Stomach (tissue), 9 donors: ENCODE measurements around the gene TTC33. TPM values are rescaled to one million over a fixed set of nuclear protein-coding genes. Genes with fewer than 3 reads are reported as not detected.

Experiments
- DNase-seq, 2 donors: peaks; one replicate each; pipeline versions ENCODE4 v3.0.0 to v3.0.0-alpha.2; 2013 to 2019
- H3K27ac ChIP-seq, 5 donors: fragments of 200-600 bp in 4 of 5; sonication (generic) in 4 of 5; one replicate each; pipeline ENCODE4 v1.5.1; 2013 to 2019; ENCODE audit warnings: mild to moderate bottlenecking in 1 of 5, moderate library complexity in 1 of 5
- H3K27me3 ChIP-seq, 3 donors: fragments of 200-600 bp; sonication (generic); one replicate each; pipeline ENCODE4 v1.5.1; 2017 to 2019; ENCODE audit warnings: mixed run types in 1 of 3
- H3K36me3 ChIP-seq, 4 donors: fragments of 200-600 bp; sonication (generic); 1 replicate in 3 of 4; 2 replicates in 1 of 4; pipeline ENCODE4 v1.5.1; 2016 to 2019
- H3K4me1 ChIP-seq, 4 donors: fragments of 200-600 bp; sonication (generic); one replicate each; pipeline ENCODE4 v1.5.1; 2016 to 2019
- H3K4me3 ChIP-seq, 4 donors: fragments of 200-600 bp; sonication (generic) in 3 of 4; one replicate each; pipeline ENCODE4 v1.5.1; 2016 to 2019; ENCODE audit warnings: mild to moderate bottlenecking in 1 of 4
- H3K9me3 ChIP-seq, 4 donors: fragments of 200-600 bp; sonication (generic); one replicate each; pipeline ENCODE4 v1.5.1; 2016 to 2019
- CTCF ChIP-seq, 7 experiments: fragments of 450-650 bp in 4 of 7; fragments of 200-600 bp in 3 of 7; sonication (generic) in 3 of 7; IDR thresholded peaks; one replicate each; pipeline ENCODE4 v1.5.1; 2016 to 2019; ENCODE audit warnings: antibody characterized with exemption in 7 of 7, control low read depth in 2 of 7, mild to moderate bottlenecking in 1 of 7
- EP300 ChIP-seq: sonication (generic); formaldehyde crosslinking; IDR thresholded peaks from one replicate; pipeline ENCODE4 v1.6.1; 2017; ENCODE audit warnings: antibody characterized with exemption
- POLR2A ChIP-seq, 4 donors: fragments of 450-650 bp; IDR thresholded peaks; one replicate each; pipeline ENCODE4 v1.6.1; 2016; ENCODE audit warnings: antibody characterized with exemption in 4 of 4, control low read depth in 2 of 4, mild to moderate bottlenecking in 1 of 4, moderate library complexity in 1 of 4
- POLR2AphosphoS5 ChIP-seq, 3 donors: sonication (generic); formaldehyde crosslinking; IDR thresholded peaks; one replicate each; pipeline ENCODE4 v1.6.1; 2016; ENCODE audit warnings: antibody characterized with exemption in 3 of 3
- WGBS, 5 donors: extraction: QIAGEN DNeasy Blood & Tissue Kit in 3 of 5; methylation state at CpG; one replicate each; pipeline versions ENCODE4 v1.1.5 to v1.1.7; 2013 to 2018; 5-methylcytosine and 5-hydroxymethylcytosine counted together
- intact Hi-C: fragments of 100-400 bp; cut with DNase I; formaldehyde crosslinking; loops from one replicate; pipeline ENCODE4 v1.15.1; 2023; ENCODE audit warnings: low total_unique reads
- polyA plus RNA-seq, 3 donors: library from polyadenylated mRNA; stranded (reverse); fragments of 200-250 nt; gene quantifications; one replicate each; pipeline ENCODE4 v1.2.3, GENCODE V29; 2013
- total RNA-seq, 5 donors: library from RNA; depleted of rRNA; stranded (reverse); fragments of >200 nt; gene quantifications; one replicate each; pipeline versions ENCODE4 v1.1.0 to v1.2.3, GENCODE V29; 2014 to 2016
- donor health status: healthy with polysubstance abuse.
- donor health status: Bipolar disorder and iron deficiency.
- donor health status: healthy.

The TTC33 gene
- total and polyA plus RNA-seq, 8 donors, result 0.29 to 41.5 (median 7.3) TPM

DNA sequence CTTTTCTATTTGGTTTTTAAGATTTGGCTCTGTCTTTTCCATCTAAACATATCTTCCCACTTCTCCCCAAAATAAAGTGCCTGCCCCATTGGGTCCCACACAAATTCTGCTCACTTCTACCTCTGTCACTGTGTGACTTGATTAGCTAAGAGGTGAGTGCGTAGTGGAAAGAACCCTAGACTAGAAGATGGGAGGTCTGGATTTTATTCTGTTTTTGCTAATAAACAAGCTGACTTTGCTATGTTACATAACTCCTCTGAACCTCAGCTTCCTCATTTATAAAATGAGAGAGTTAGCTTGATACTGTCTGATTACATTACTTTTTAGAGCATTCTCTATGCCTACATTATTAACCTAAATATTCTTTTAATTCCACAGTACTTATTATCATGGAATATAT is 127.4 kb downstream of the TTC33 start:
- H3K27ac ChIP-seq, result no peak overlapping the region
- no peak overlapping the region for H3K4me3 ChIP-seq
- no peaks in the 10 kb centered on the region for H3K9me3 ChIP-seq
- no peaks in the 10 kb centered on the region for H3K27me3 ChIP-seq
- H3K36me3 ChIP-seq, result no peaks in the 10 kb centered on the region
- TF ChIP-seq POLR2AphosphoS5 (IDR thresholded peaks at IDR 0.05) (no peak), CTCF (IDR thresholded peaks at IDR 0.05) (no peak), POLR2A (IDR thresholded peaks at IDR 0.05) (no peak), EP300 (no peak)
- WGBS, 5 donors, result 74 to 89% (median 82%) methylated on average over 1 of the region's 1 CpG
- H3K4me1 ChIP-seq, result peaks cover 0 to 6% (median 0%) of the 10 kb centered on the region in 4 donors
- intact Hi-C loops, result no loop called here
- no peak for DNase-seq

GRCh38 chr5:40627706-40628105 is 128.1 kb downstream of the TTC33 start:
- H3K4me3 ChIP-seq, result no peak overlapping the region
- H3K27ac ChIP-seq, result no peak overlapping the region
- peaks cover 0 to 6% (median 0%) of the 10 kb centered on the region in 4 donors for H3K4me1 ChIP-seq
- no peaks in the 10 kb centered on the region for H3K27me3 ChIP-seq
- DNase-seq, result no peak
- H3K9me3 ChIP-seq, result no peaks in the 10 kb centered on the region
- TF ChIP-seq EP300, result no peak
- TF ChIP-seq CTCF (IDR thresholded peaks at IDR 0.05), result no peak
- no peak for TF ChIP-seq POLR2AphosphoS5 (IDR thresholded peaks at IDR 0.05)
- TF ChIP-seq POLR2A (IDR thresholded peaks at IDR 0.05), result no peak
- WGBS, 5 donors, result 58 to 91% (median 71%) methylated on average over 2 of the region's 2 CpGs
- intact Hi-C loops, result no loop called here
- H3K36me3 ChIP-seq, result no peaks in the 10 kb centered on the region

DNA sequence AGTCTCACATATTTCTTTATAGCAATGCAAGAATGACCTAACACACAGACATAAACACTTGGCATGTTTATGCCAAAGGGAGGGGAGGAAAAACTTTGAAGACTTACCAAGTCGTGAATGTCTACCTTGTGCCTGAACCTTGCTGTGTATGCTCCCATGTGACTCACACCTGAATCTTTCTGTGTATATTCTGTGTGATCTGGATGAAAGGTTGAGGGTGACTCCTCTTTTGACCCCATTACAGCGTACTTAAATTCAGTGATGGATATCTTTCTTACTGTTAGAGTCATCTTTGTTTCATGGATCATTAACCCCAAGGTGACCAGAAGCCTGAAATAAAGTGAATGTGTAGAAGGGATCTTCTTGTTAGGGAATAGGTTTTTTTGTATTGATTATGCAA is 129.0 kb downstream of the TTC33 start:
- intact Hi-C loops, result no loop called here
- H3K27me3 ChIP-seq, result no peaks in the 10 kb centered on the region
- no peak for DNase-seq
- 52 to 75% (median 71%) methylated on average over 2 of the region's 2 CpGs for WGBS, 5 donors
- no peaks in the 10 kb centered on the region for H3K9me3 ChIP-seq
- TF ChIP-seq CTCF (IDR thresholded peaks at IDR 0.05), result no peak
- TF ChIP-seq EP300, result no peak
- TF ChIP-seq POLR2A (IDR thresholded peaks at IDR 0.05), result no peak
- TF ChIP-seq POLR2AphosphoS5 (IDR thresholded peaks at IDR 0.05), result no peak
- H3K27ac ChIP-seq, result no peak overlapping the region
- no peak overlapping the region for H3K4me3 ChIP-seq
- H3K36me3 ChIP-seq, result no peaks in the 10 kb centered on the region
- peaks cover 0 to 6% (median 0%) of the 10 kb centered on the region in 4 donors for H3K4me1 ChIP-seq

DNA sequence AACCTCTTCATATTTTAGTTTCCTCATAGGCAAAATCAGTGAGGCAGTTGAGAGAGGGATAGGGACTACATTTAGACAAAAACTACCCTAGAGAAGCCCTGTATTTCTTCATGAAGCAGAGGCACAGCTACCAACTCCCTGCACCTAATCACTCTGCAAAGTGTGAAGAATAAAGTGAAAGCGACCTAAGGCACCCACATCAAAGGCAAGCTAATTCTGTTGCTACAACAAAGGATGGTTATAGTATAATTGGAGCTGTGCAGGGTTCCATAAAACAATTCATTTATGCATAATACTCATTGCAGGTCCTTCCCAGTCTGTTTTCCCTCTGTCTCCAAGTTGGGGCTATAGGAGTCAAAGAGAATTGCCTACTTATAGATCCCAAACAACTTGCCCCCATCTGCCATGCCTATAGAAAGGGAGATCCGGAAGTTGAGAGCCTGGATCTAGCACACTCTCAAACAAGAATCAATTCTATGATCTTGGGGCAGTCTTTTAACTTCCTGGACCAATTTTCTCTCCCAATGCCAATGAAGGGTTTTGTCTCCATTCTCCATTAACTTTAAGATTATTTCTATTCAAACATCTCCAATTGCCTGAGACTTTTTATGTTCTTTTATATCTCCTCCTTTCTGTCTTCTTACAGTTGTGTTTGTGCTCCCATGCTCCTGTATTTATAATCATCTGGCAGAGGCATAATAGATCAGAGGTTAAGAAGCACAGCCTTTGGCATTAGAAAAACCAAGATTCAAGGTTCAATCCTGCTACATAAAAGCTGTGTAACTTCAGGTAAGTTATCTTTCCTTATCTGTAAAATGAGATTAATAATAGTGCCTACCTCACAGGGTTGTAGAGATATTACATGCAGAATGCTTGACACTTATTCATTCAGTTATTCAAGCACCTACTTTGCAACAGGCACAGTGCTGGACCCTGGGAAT is 132.0 kb downstream of the TTC33 start:
- TF ChIP-seq EP300 (no peak), CTCF (IDR thresholded peaks at IDR 0.05) (no peak), POLR2A (IDR thresholded peaks at IDR 0.05) (no peak), POLR2AphosphoS5 (IDR thresholded peaks at IDR 0.05) (no peak)
- Histone ChIP-seq H3K27ac (no peak overlapping the region), H3K9me3 (no peaks in the 10 kb centered on the region), H3K36me3 (no peaks in the 10 kb centered on the region), H3K4me1 (peaks cover 0 to 6% (median 0%) of the 10 kb centered on the region in 4 donors), H3K4me3 (no peak overlapping the region), H3K27me3 (no peaks in the 10 kb centered on the region)
- intact Hi-C loops, result no loop called here
- WGBS, 5 donors, result 72 to 86% (median 83%) methylated on average over 2 of the region's 2 CpGs
- DNase-seq, result peak in 1 of 2 donors; percentile 30
